ENCODE results near the gene POLR3F.

DNA sequence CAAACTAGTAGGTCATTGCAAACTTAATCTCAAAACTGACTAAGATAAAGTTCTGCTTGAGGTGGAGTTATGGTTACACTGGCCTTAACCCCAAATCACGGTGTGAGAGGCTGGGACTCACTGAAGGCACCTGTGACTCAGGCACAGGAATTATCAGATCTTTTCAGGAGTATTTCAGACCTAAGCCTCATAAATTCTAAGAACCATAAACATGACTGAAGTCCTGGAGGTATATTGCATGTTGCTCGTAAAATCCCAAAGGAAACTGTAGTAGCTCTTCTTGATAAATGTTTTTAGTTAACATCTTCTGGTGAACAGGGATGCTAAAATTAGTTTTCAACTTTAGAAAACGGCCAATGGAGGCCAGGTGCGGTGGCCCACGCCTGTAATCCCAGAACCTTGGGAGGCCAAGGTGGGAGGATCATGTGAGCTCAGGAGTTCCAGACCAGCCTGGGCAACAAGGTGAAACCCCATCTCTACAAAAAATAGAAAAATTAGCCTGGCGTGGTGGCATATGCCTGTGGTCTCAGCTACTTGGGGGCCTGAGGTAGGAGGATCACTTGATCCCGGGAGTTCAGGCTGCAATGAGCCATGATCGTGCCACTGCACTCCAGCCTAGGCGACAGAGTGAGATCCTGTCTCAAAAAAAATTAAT is 36.9 kb upstream of the POLR3F start:
- TF ChIP-seq POLR2A (IDR thresholded peaks at IDR 0.05) (no peak), CTCF (IDR thresholded peaks at IDR 0.05 in 8 of 11, conservative IDR thresholded peaks at IDR 0.05 in 3 of 11) (no peak)

Data from spleen (tissue), 7 donors.